DND-41 (cell line): ENCODE results near the gene NOP10.

Experiments used
- ATAC-seq: fragments of 200-7000 bp; cut with Tn5 transposase; 3 replicates; pipeline ENCODE4 v1.9.1; 2021; ENCODE audit warnings: low read depth; ENCODE audit not compliant: insufficient read depth
- DNase-seq: peaks from one replicate; pipeline ENCODE4 v3.0.0-alpha.2; 2020
- H2AFZ ChIP-seq: 2 replicates; pipeline ENCODE4 v1.6.0; 2012; ENCODE audit warnings: low read depth, low read length
- H3K27ac ChIP-seq: 2 replicates; pipeline ENCODE4 v1.5.1; 2012; ENCODE audit warnings: low read length, inconsistent platforms
- H3K27me3 ChIP-seq: fragments of 200-600 bp; sonication (generic); 2 replicates; pipeline ENCODE4 v1.6.0; 2012; ENCODE audit warnings: low read length, mild to moderate bottlenecking, inconsistent platforms; ENCODE audit not compliant: insufficient read depth, poor library complexity
- H3K36me3 ChIP-seq: 2 replicates; pipeline ENCODE4 v1.5.1; 2012; ENCODE audit warnings: low read length, inconsistent platforms; ENCODE audit not compliant: insufficient read depth
- H3K4me1 ChIP-seq: 2 replicates; pipeline ENCODE4 v1.5.1; 2012; ENCODE audit warnings: mild to moderate bottlenecking, low read length; ENCODE audit not compliant: insufficient read depth
- H3K4me2 ChIP-seq: 2 replicates; pipeline ENCODE4 v1.6.0; 2012; ENCODE audit warnings: mild to moderate bottlenecking, moderate library complexity, low read length, inconsistent platforms; ENCODE audit not compliant: insufficient read depth
- H3K4me3 ChIP-seq, 2 experiments: fragments of 200-600 bp in 1 of 2; shearing (Covaris generic) in 1 of 2; 2 replicates each; pipeline ENCODE4 v1.5.1; 2012 to 2016; ENCODE audit warnings: inconsistent platforms in 2 of 2, low read length in 2 of 2, mild to moderate bottlenecking in 2 of 2, low read depth in 1 of 2, moderate library complexity in 1 of 2
- H3K79me2 ChIP-seq: 2 replicates; pipeline ENCODE4 v1.6.0; 2012; ENCODE audit warnings: low read length, inconsistent platforms; ENCODE audit not compliant: insufficient read depth
- H3K9ac ChIP-seq: 2 replicates; pipeline ENCODE4 v1.6.0; 2012; ENCODE audit warnings: low read depth, mild to moderate bottlenecking, inconsistent platforms, low read length, moderate library complexity
- H3K9me3 ChIP-seq: 2 replicates; pipeline ENCODE4 v1.5.1; 2012; ENCODE audit warnings: low read length, moderate library complexity, mild to moderate bottlenecking, inconsistent platforms; ENCODE audit not compliant: insufficient read depth, severe bottlenecking
- H4K20me1 ChIP-seq: 2 replicates; pipeline ENCODE4 v1.6.0; 2012; ENCODE audit warnings: low read length; ENCODE audit not compliant: insufficient read depth
- EZH2 ChIP-seq: IDR thresholded peaks from 3 replicates; pipeline ENCODE4 v1.6.1; 2012; ENCODE audit warnings: borderline replicate concordance, low read depth, mild to moderate bottlenecking, moderate library complexity, low read length, inconsistent platforms; ENCODE audit not compliant: severe bottlenecking
- TF ChIP-seq, protein P1 (sequence below): IDR thresholded peaks from 2 replicates; pipeline ENCODE4 v1.5.1; 2012; ENCODE audit warnings: borderline replicate concordance, low read length, moderate library complexity, mild to moderate bottlenecking; ENCODE audit not compliant: poor library complexity, severe bottlenecking; ENCODE audit errors: extremely low read depth

Gene NOP10

DNA sequence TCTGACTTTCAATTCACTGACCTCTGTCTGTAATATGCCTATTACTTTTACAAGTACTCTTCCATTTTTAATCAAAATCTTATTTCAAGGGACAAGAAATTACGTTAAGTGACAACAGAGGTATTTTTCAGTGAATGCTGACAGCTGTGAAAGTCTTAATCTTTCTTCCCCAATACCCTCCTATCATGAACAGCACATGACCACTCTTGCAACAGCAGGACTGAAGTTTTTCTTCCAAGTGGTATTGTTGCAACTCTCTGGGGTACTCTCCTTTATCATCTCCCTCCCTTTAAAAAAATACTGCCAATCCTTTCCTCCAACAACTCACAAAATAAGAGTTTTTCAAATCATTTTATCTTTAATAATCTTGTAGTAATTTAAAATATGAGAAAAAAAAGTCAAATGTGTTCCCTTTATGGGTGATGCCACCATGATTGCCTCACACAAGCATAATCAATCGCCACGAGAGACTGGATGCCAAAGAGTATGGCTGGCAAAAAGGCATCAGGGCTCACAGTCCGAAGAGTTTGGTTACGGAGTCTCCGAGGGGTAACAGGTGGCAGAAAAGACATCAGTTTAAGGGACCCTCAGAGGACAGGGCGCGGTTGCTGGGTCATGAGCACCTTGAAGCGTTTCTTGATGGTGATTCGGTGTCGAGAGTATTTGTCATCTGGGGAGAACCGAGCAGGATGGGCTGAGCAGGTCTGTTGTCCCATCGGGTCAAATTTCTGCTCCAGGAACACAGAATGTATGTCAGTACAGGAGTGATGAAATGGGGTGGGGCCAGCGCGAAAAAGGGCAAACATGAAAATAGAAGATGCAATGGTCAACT lies 1.3 kb downstream of the NOP10 start:
- no peaks in the 10 kb centered on the region for H3K9me3 ChIP-seq
- ATAC-seq: no peak
- peaks cover 19% of the 10 kb centered on the region for H3K36me3 ChIP-seq
- H3K4me2 ChIP-seq: peak overlapping the region; percentile 83
- H3K4me3 ChIP-seq: peak overlapping the region; percentile 31 to 68; a peak in 3 of 4 replicates
- no peak for TF ChIP-seq EZH2
- TF ChIP-seq, protein P1, sequence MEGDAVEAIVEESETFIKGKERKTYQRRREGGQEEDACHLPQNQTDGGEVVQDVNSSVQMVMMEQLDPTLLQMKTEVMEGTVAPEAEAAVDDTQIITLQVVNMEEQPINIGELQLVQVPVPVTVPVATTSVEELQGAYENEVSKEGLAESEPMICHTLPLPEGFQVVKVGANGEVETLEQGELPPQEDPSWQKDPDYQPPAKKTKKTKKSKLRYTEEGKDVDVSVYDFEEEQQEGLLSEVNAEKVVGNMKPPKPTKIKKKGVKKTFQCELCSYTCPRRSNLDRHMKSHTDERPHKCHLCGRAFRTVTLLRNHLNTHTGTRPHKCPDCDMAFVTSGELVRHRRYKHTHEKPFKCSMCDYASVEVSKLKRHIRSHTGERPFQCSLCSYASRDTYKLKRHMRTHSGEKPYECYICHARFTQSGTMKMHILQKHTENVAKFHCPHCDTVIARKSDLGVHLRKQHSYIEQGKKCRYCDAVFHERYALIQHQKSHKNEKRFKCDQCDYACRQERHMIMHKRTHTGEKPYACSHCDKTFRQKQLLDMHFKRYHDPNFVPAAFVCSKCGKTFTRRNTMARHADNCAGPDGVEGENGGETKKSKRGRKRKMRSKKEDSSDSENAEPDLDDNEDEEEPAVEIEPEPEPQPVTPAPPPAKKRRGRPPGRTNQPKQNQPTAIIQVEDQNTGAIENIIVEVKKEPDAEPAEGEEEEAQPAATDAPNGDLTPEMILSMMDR: no peak
- peak overlapping the region; percentile 57 for H3K9ac ChIP-seq
- peaks cover 32% of the 10 kb centered on the region for H3K79me2 ChIP-seq
- no peak for DNase-seq
- no peaks in the 10 kb centered on the region for H3K27me3 ChIP-seq
- no peak overlapping the region for H2AFZ ChIP-seq
- no peak overlapping the region; the same call in 1 of the 2 replicates for H3K27ac ChIP-seq
- no peaks in the 10 kb centered on the region for H4K20me1 ChIP-seq
- peaks cover 32% of the 10 kb centered on the region for H3K4me1 ChIP-seq

DNA sequence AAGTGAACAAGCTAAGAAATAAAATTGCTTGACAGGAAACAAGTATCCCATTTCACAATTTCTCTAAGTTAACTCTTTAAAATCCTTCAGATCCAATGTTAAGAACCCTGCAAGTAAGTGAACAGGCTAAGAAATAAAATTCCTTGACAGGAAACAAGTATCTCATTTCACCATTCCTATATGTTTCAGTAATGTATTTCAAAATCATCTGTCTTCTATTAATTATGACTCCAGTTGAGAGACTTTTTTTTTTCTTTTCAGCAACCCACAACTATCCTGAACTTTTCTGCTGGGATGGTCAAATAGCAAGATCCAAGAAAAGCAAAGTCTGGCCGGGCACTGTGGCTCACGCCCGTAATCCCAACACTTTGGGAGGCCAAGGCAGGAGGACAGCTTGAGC lies 3.0 kb downstream of the NOP10 start:
- no peak overlapping the region for H3K27ac ChIP-seq
- H3K27me3 ChIP-seq: no peaks in the 10 kb centered on the region
- ATAC-seq (no peak), DNase-seq (no peak)
- no peak overlapping the region for H2AFZ ChIP-seq
- no peaks in the 10 kb centered on the region for H4K20me1 ChIP-seq
- no peaks in the 10 kb centered on the region for H3K9me3 ChIP-seq
- peaks cover 48% of the 10 kb centered on the region for H3K4me1 ChIP-seq
- peaks cover 19% of the 10 kb centered on the region for H3K36me3 ChIP-seq
- H3K4me3 ChIP-seq: no peak overlapping the region
- no peak overlapping the region for H3K4me2 ChIP-seq
- H3K79me2 ChIP-seq: peaks cover 35% of the 10 kb centered on the region
- TF ChIP-seq, protein P1: no peak
- TF ChIP-seq EZH2: no peak
- no peak overlapping the region for H3K9ac ChIP-seq

DNA sequence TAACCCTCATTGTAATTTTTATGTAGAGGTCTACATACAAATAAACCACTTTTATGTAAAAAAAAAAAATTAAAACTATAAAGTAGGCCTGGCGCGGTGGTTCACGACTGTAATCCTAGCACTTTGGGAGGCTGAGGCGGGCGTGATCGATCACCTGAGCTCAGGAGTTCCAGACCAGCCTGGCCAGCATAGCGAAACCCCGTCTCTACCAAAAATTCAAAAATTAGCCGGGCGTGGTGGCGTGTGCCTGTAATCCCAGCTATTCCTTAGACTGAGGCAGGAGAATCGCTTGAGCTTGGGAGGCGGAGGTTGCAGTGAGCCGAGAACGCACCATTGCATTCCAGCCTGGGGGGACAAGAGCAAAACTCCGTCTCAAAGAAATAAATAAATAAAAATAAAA lies 4.6 kb downstream of the NOP10 start:
- H3K4me2 ChIP-seq: peak overlapping the region; percentile 99; the same call in 1 of the 2 replicates
- H3K27ac ChIP-seq: peak overlapping the region; percentile 92; the same call in 1 of the 2 replicates
- H2AFZ ChIP-seq: peak overlapping the region; percentile 90

More for the DNA sequence above, 4.6 kb downstream of the NOP10 start:
- no peaks in the 10 kb centered on the region for H4K20me1 ChIP-seq
- H3K4me3 ChIP-seq: peak overlapping the region; percentile 85 to 97; a peak in 3 of 4 replicates
- DNase-seq (no peak), ATAC-seq (no peak)
- H3K36me3 ChIP-seq: peaks cover 19% of the 10 kb centered on the region
- H3K27me3 ChIP-seq: no peaks in the 10 kb centered on the region
- H3K4me1 ChIP-seq: peaks cover 60% of the 10 kb centered on the region
- TF ChIP-seq EZH2: no peak
- TF ChIP-seq, protein P1: no peak
- peak overlapping the region; percentile 80 for H3K9ac ChIP-seq
- peaks cover 41% of the 10 kb centered on the region for H3K79me2 ChIP-seq
- H3K9me3 ChIP-seq: no peaks in the 10 kb centered on the region
